ENCODE results near the gene CACNA1A. TPM values are rescaled to one million over a fixed set of nuclear protein-coding genes. Genes with fewer than 3 reads are reported as not detected.

CACNA1A gene
- total RNA-seq, 2 experiments from 2014 or later = 0.47 to 0.54 TPM

- Mint-ChIP-seq H3K27me3 (peaks cover 19% of the 10 kb centered on the region), H3K4me3 (no peak overlapping the region), H3K36me3 (no peaks in the 10 kb centered on the region), H3K9me3 (peaks cover 12% of the 10 kb centered on the region), H3K27ac (no peak overlapping the region), H3K4me1 (no peaks in the 10 kb centered on the region)
- no peak for DNase-seq
These were observed 158.9 kb downstream of the CACNA1A start for GRCh38 chr19:13347367-13347766.

GRCh38 chr19:13343514-13343913 lies 162.8 kb downstream of the CACNA1A start:
- DNase-seq = no peak
- no peaks in the 10 kb centered on the region for H3K4me1 Mint-ChIP-seq
- no peaks in the 10 kb centered on the region for H3K36me3 Mint-ChIP-seq
- no peak overlapping the region for H3K4me3 Mint-ChIP-seq
- peaks cover 26% of the 10 kb centered on the region for H3K27me3 Mint-ChIP-seq
- H3K27ac Mint-ChIP-seq = no peak overlapping the region
- peaks cover 10% of the 10 kb centered on the region for H3K9me3 Mint-ChIP-seq

GRCh38 chr19:13342672-13343071 lies 163.6 kb downstream of the CACNA1A start:
- no peak for DNase-seq
- peaks cover 25% of the 10 kb centered on the region for H3K27me3 Mint-ChIP-seq
- H3K9me3 Mint-ChIP-seq = peaks cover 11% of the 10 kb centered on the region
- no peaks in the 10 kb centered on the region for H3K4me1 Mint-ChIP-seq
- H3K27ac Mint-ChIP-seq = no peak overlapping the region
- H3K36me3 Mint-ChIP-seq = no peaks in the 10 kb centered on the region
- H3K4me3 Mint-ChIP-seq = no peak overlapping the region

DNA sequence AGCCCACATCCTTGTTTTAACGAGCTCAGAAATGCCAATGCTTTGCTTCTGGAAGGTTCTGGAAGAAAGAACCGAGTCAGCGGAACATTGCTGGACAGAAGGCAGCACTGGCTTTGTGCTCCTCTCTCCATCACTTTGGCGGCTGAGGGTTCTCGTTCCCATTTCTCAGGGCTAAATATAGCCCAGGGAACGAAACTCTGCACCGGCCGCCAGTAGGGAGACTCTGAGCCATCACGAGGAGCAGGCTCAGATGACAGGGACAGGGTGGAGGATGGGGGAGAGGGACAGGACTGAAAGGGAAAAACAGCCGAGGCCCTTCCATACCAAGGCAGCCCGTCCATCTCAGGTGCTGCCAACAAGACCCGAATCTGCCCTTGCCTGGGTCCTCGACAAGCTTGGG lies 166.4 kb downstream of the CACNA1A start:
- H3K36me3 Mint-ChIP-seq = no peaks in the 10 kb centered on the region
- DNase-seq = no peak
- no peak overlapping the region for H3K4me3 Mint-ChIP-seq
- H3K27ac Mint-ChIP-seq = no peak overlapping the region
- H3K27me3 Mint-ChIP-seq = peaks cover 21% of the 10 kb centered on the region
- H3K4me1 Mint-ChIP-seq = no peaks in the 10 kb centered on the region
- peaks cover 26% of the 10 kb centered on the region for H3K9me3 Mint-ChIP-seq

DNA sequence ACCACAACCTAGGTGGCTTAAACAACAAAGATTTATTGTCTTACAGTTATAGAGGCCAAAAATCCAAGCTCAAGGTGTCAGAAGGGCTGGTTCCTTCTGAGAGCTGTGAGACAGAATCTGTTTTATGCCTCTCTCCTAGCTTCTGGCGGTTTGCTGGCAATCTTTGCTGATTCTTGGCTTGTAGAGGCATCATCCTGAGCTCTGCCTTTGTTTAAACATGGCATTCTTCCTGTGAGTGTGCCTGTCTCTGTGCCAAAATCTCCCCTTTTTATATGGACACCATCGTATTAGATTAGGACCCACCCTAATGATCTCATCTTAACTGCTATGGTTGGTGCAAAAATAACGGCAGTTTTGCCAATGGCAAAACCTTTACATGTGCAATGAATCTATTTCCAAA lies 169.1 kb downstream of the CACNA1A start:
- DNase-seq = no peak
- H3K4me3 Mint-ChIP-seq = no peak overlapping the region
- H3K9me3 Mint-ChIP-seq = peaks cover 24% of the 10 kb centered on the region
- no peak overlapping the region for H3K27ac Mint-ChIP-seq
- no peaks in the 10 kb centered on the region for H3K4me1 Mint-ChIP-seq
- no peaks in the 10 kb centered on the region for H3K36me3 Mint-ChIP-seq
- peaks cover 33% of the 10 kb centered on the region for H3K27me3 Mint-ChIP-seq

- H3K36me3 Mint-ChIP-seq = no peaks in the 10 kb centered on the region
- H3K4me1 Mint-ChIP-seq = no peaks in the 10 kb centered on the region
- H3K27me3 Mint-ChIP-seq = peaks cover 31% of the 10 kb centered on the region
- peaks cover 18% of the 10 kb centered on the region for H3K9me3 Mint-ChIP-seq
- DNase-seq = no peak
- no peak overlapping the region for H3K4me3 Mint-ChIP-seq
- no peak overlapping the region for H3K27ac Mint-ChIP-seq
These were observed 171.3 kb downstream of the CACNA1A start for GRCh38 chr19:13334801-13335481.

DNA sequence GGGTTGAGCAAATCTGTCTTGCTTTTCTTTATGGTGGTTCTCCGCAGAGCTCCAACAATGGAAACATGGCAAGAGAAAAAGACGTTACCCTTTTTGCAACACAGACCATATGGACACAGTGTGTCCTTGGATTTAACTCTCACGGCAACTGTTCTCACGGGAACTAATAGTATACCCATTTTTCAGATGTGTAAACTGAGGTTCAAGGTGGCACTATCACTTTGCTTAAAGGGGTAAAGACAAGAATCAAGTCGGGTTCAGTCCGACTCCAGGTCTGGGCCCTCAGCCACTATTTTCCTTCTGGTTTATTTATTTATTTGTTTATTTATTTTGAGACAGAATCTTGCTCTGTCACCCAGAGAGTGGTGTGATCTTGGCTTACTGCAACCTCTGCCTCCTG lies 176.0 kb downstream of the CACNA1A start:
- no peak overlapping the region for H3K27ac Mint-ChIP-seq
- H3K4me3 Mint-ChIP-seq = no peak overlapping the region
- no peaks in the 10 kb centered on the region for H3K36me3 Mint-ChIP-seq
- H3K27me3 Mint-ChIP-seq = peaks cover 21% of the 10 kb centered on the region
- H3K9me3 Mint-ChIP-seq = no peaks in the 10 kb centered on the region
- DNase-seq = no peak
- H3K4me1 Mint-ChIP-seq = no peaks in the 10 kb centered on the region

DNA sequence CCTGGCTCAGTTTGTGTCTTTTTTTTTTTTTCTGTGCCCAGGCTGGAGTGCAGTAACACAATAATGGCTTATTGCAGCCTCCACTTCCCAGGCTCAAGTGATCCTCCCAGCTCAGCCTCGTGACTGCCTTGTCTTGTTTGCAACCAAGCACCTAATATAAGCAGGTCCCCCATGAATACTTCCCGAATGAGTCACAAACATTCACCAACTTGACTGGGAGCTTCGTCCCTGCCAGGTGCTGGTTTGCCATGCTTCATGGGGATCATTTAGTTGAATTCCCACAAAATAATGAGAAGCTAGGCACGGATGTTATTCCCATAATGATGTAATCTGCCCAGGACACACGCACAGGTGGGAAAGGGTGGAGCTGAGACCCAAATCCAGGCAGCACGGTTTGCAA lies 176.5 kb downstream of the CACNA1A start:
- Mint-ChIP-seq H3K9me3 (no peaks in the 10 kb centered on the region), H3K4me1 (no peaks in the 10 kb centered on the region), H3K36me3 (no peaks in the 10 kb centered on the region), H3K4me3 (no peak overlapping the region), H3K27me3 (peaks cover 21% of the 10 kb centered on the region), H3K27ac (no peak overlapping the region)
- no peak for DNase-seq

DNA sequence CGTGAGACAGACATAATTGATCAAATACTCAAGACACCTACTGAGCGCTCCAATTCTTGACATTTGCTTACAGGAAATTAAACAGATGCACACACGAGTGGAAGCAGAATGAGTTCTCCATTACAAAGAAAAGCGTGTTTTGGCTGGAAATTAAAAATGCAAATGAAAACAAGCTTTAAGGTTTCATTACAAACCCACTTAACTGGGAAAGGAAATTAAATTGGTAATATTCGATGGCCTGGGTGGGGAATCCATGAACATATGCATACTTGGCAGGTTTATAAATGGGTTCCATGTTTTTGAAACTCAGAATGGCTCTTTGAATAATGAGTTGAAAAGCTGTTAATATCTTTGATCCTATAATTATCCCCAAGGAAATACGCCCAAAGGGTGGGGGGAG lies 178.0 kb downstream of the CACNA1A start:
- H3K27me3 Mint-ChIP-seq = peaks cover 21% of the 10 kb centered on the region
- H3K36me3 Mint-ChIP-seq = no peaks in the 10 kb centered on the region
- DNase-seq = no peak
- H3K4me1 Mint-ChIP-seq = no peaks in the 10 kb centered on the region
- H3K4me3 Mint-ChIP-seq = no peak overlapping the region
- no peaks in the 10 kb centered on the region for H3K9me3 Mint-ChIP-seq
- no peak overlapping the region for H3K27ac Mint-ChIP-seq

DNA sequence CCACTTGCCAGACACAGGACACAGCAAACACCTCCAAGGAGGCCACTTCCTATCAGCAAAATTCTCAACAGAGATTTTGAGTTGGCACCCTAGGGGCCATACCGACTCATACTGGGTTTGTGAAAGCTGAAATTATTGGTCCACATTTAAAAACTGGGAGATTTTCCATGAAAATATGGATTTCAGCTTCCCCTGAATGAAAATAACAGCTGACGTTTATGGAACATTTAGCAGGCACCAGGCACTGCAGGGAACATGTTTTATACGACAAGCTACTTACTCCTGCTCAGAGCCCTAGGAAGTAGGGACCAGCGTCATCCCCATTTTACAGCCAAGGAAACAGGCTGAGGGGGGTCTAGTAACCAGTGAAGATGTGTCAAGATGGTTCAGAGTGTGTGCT lies 186.8 kb downstream of the CACNA1A start:
- no peaks in the 10 kb centered on the region for H3K4me1 Mint-ChIP-seq
- H3K27me3 Mint-ChIP-seq = peaks cover 32% of the 10 kb centered on the region
- H3K9me3 Mint-ChIP-seq = peaks cover 6% of the 10 kb centered on the region
- no peak overlapping the region for H3K27ac Mint-ChIP-seq
- DNase-seq = no peak
- H3K4me3 Mint-ChIP-seq = no peak overlapping the region
- H3K36me3 Mint-ChIP-seq = no peaks in the 10 kb centered on the region

- Mint-ChIP-seq H3K4me3 (no peak overlapping the region), H3K36me3 (no peaks in the 10 kb centered on the region), H3K4me1 (no peaks in the 10 kb centered on the region), H3K9me3 (peaks cover 6% of the 10 kb centered on the region), H3K27me3 (peaks cover 27% of the 10 kb centered on the region), H3K27ac (no peak overlapping the region)
- DNase-seq = no peak
These were observed 188.1 kb downstream of the CACNA1A start for GRCh38 chr19:13318190-13318589.

GRCh38 chr19:13315495-13315894 lies 190.8 kb downstream of the CACNA1A start:
- Mint-ChIP-seq H3K27me3 (peaks cover 22% of the 10 kb centered on the region), H3K36me3 (no peaks in the 10 kb centered on the region), H3K9me3 (no peaks in the 10 kb centered on the region), H3K4me3 (no peak overlapping the region), H3K27ac (no peak overlapping the region), H3K4me1 (no peaks in the 10 kb centered on the region)
- DNase-seq = no peak

DNA sequence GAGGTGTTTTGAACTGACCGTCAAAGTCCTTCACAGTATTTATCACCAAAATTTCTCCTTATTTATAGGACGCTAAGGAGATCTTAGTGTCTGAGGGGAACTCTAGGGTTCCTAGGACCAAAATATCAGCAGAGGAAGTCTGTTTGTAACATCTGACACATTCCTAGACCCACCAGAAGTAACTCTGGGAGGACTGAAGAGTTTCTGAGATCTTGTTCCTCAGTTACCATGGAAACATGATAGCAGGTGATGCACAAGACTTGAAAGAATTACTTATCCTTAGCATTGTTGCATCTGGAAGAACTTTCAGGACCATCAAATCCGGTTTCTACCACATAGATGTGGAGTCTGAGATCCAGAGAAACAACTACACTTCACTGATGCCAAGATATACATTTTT lies 191.5 kb downstream of the CACNA1A start:
- Mint-ChIP-seq H3K4me1 (no peaks in the 10 kb centered on the region), H3K4me3 (no peak overlapping the region)

GRCh38 chr19:13313875-13314274 lies 192.4 kb downstream of the CACNA1A start:
- no peaks in the 10 kb centered on the region for H3K9me3 Mint-ChIP-seq
- H3K4me1 Mint-ChIP-seq = no peaks in the 10 kb centered on the region
- DNase-seq = no peak
- no peak overlapping the region for H3K4me3 Mint-ChIP-seq
- H3K27me3 Mint-ChIP-seq = peaks cover 17% of the 10 kb centered on the region
- H3K27ac Mint-ChIP-seq = no peak overlapping the region
- no peaks in the 10 kb centered on the region for H3K36me3 Mint-ChIP-seq

More for the DNA sequence above, 191.5 kb downstream of the CACNA1A start:
- no peaks in the 10 kb centered on the region for H3K36me3 Mint-ChIP-seq
- no peak overlapping the region for H3K27ac Mint-ChIP-seq
- no peak for DNase-seq
- H3K9me3 Mint-ChIP-seq = no peaks in the 10 kb centered on the region
- H3K27me3 Mint-ChIP-seq = peaks cover 22% of the 10 kb centered on the region

GRCh38 chr19:13309864-13310263 lies 196.4 kb downstream of the CACNA1A start:
- DNase-seq = no peak
- H3K4me1 Mint-ChIP-seq = no peaks in the 10 kb centered on the region
- no peaks in the 10 kb centered on the region for H3K27me3 Mint-ChIP-seq
- no peak overlapping the region for H3K4me3 Mint-ChIP-seq
- no peaks in the 10 kb centered on the region for H3K9me3 Mint-ChIP-seq
- H3K36me3 Mint-ChIP-seq = no peaks in the 10 kb centered on the region
- H3K27ac Mint-ChIP-seq = no peak overlapping the region

DNA sequence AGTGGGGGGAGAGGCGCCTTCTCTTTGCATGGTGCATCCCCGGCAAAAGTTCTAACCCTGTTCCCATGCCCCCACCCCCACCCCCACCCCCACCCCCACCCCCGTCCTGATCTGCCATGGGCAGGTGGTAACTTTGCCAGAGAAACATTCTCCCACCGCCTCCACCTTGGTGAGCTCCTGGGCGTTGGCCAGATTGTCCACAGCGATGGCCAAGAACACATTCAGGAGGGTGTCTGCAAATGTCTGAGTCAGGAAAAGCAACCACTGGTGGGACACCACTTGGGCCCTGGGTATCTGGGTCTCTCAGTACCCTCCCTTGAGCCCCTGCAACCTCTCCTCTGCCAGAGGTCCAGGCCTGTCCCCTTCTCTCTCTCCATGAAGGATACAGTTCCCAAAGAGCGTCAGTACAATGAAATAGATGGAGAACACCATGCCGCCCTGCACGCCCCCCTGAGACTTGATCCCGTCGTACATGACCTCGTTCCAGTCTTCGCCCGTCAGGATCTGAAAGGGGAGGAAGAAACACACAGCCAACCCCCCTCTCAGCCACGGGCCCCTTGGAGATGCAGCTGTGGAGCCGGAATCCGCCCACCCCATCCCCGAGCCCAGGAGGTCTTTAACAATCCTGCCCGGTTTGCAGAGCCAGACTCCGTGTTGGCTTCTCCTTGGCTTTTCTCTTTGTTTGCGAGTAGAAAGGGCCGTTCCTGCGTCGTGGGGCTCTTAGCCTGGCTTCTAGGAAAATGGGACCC lies 202.7 kb downstream of the CACNA1A start:
- Mint-ChIP-seq H3K9me3 (no peaks in the 10 kb centered on the region), H3K4me1 (no peaks in the 10 kb centered on the region), H3K27me3 (peaks cover 46% of the 10 kb centered on the region), H3K4me3 (no peak overlapping the region), H3K36me3 (no peaks in the 10 kb centered on the region), H3K27ac (no peak overlapping the region)
- DNase-seq = no peak

Data from activated naive CD8-positive, alpha-beta T cell treated with anti-CD3 and anti-CD28 coated beads for 36 hours (primary cell).